Sigmoid colon (tissue), 4 donors: ENCODE results near the gene NKAIN4.

Experiments used
- CTCF ChIP-seq, 4 experiments: fragments of 450-650 bp in 3 of 4; fragments of 200-600 bp in 1 of 4; IDR thresholded peaks; one replicate each; pipeline ENCODE4 v1.5.1; 2016 to 2019; ENCODE audit warnings: antibody characterized with exemption in 4 of 4, mild to moderate bottlenecking in 3 of 4, moderate library complexity in 2 of 4
- POLR2A ChIP-seq, 2 donors: fragments of 450-650 bp; IDR thresholded peaks; one replicate each; pipeline ENCODE4 v1.6.1; 2016; ENCODE audit warnings: antibody characterized with exemption in 2 of 2, mild to moderate bottlenecking in 2 of 2, moderate library complexity in 2 of 2
- POLR2AphosphoS5 ChIP-seq, 4 donors: sonication (generic); formaldehyde crosslinking; IDR thresholded peaks; one replicate each; pipeline ENCODE4 v1.6.1; 2017; ENCODE audit warnings: antibody characterized with exemption in 4 of 4

GRCh38 chr20:63240004-63240403 lies 14.3 kb downstream of the NKAIN4 start:
- TF ChIP-seq CTCF (IDR thresholded peaks at IDR 0.05), result no peak
- TF ChIP-seq POLR2A (IDR thresholded peaks at IDR 0.05), result no peak
- no peak for TF ChIP-seq POLR2AphosphoS5 (IDR thresholded peaks at IDR 0.05)
